NCI-H524 (cell line): Measurements from ENCODE around the gene DYRK4.
"Not testable (repeated sequence)": the region's sequence is repeated elsewhere in the genome, so short reads cannot be mapped to it uniquely, and the experiment has no call there.

Experiments
- DNase-seq, 2 experiments: peaks; one replicate each; lab custom pipeline; 2025; lab: John Stamatoyannopoulos, UW

Gene DYRK4

GRCh38 chr12:4562034-4562657, at the start of gene DYRK4:
DYRK4 (plus strand) TSS chr12:4562208; CDS start chr12:4562246, 38 bp downstream.
- DNase-seq = peak; percentile 29 to 56

GRCh38 chr12:4518106-4518728, 43.8 kb upstream of the DYRK4 start:
- DNase-seq = no peak

GRCh38 chr12:4523443-4523842, 38.6 kb upstream of the DYRK4 start:
- not testable (repeated sequence) for DNase-seq

- peak in 1 of 2 experiments; percentile 6 for DNase-seq
These were observed 35.0 kb upstream of the DYRK4 start for GRCh38 chr12:4526923-4527546.

- DNase-seq = no peak
These were observed 31.8 kb upstream of the DYRK4 start for GRCh38 chr12:4530160-4530559.

GRCh38 chr12:4530982-4531586, 30.9 kb upstream of the DYRK4 start:
- DNase-seq = no peak

GRCh38 chr12:4535092-4535491, 26.9 kb upstream of the DYRK4 start:
- no peak for DNase-seq

GRCh38 chr12:4535871-4536270, 26.1 kb upstream of the DYRK4 start:
- DNase-seq = no peak

- peak; percentile 91 to 93 for DNase-seq
These were observed 23.5 kb upstream of the DYRK4 start, which contains the start of gene RAD51AP1 for GRCh38 chr12:4538207-4539160. RAD51AP1 (plus strand) TSS chr12:4538890; CDS start chr12:4538940, 50 bp downstream.

- DNase-seq = no peak
These were observed 22.7 kb upstream of the DYRK4 start for GRCh38 chr12:4539167-4539870.

GRCh38 chr12:4540170-4540569, 21.8 kb upstream of the DYRK4 start:
- DNase-seq = no peak

GRCh38 chr12:4540638-4541037, 21.4 kb upstream of the DYRK4 start:
- no peak for DNase-seq

- no peak for DNase-seq
These were observed 16.8 kb upstream of the DYRK4 start for GRCh38 chr12:4545195-4545594.

GRCh38 chr12:4552191-4552590, 9.8 kb upstream of the DYRK4 start:
- DNase-seq = no peak

- no peak for DNase-seq
These were observed 8.1 kb upstream of the DYRK4 start for GRCh38 chr12:4553943-4554342.

GRCh38 chr12:4555804-4556203, 6.2 kb upstream of the DYRK4 start:
- no peak for DNase-seq

GRCh38 chr12:4556735-4557530, 5.1 kb upstream of the DYRK4 start:
- DNase-seq = no peak

- no peak for DNase-seq
These were observed 4.4 kb upstream of the DYRK4 start for GRCh38 chr12:4557586-4557985.

GRCh38 chr12:4558171-4558570, 3.8 kb upstream of the DYRK4 start:
- no peak for DNase-seq

- no peak for DNase-seq
These were observed 1.3 kb downstream of the DYRK4 start for GRCh38 chr12:4563336-4563735.
